Measurements from ENCODE around the gene BRSK2.
"Not testable (repeated sequence)": the region's sequence is repeated elsewhere in the genome, so short reads cannot be mapped to it uniquely, and the experiment has no call there.

Gene BRSK2

DNA sequence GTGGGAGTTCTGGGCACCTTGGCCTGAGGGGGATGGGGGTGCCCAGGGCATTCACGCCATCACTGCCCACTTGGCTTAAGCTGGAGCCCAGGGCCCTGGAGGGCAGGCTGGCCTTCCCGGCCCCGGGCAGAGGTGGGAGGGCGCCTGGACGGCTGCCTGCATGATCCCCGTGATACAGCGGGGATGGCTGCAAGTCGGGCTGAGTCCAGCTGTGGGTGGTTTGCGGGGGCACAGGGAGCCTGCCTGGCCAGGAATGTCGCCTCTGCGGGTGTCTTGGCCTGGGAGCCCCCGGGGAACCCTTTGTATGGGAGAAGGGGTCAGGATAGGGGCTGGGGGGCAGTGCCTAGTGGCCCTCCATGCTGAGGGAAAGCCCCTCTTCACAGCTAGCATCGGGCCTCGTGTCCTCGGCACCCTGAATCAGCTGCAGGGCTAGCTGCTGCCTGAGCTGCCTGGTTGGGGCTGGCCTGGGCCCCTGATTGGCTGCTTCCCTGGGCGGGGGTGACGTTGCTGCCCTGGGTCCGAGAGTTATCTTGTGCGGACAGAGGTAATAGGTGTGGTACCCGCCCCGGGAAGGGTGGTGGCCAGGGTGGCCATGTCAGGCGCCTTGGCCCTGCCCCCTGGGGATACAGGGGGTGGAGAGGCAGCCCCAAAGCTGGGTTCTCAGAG is 8.3 kb downstream of the BRSK2 start:
- no peak for DNase-seq

DNA sequence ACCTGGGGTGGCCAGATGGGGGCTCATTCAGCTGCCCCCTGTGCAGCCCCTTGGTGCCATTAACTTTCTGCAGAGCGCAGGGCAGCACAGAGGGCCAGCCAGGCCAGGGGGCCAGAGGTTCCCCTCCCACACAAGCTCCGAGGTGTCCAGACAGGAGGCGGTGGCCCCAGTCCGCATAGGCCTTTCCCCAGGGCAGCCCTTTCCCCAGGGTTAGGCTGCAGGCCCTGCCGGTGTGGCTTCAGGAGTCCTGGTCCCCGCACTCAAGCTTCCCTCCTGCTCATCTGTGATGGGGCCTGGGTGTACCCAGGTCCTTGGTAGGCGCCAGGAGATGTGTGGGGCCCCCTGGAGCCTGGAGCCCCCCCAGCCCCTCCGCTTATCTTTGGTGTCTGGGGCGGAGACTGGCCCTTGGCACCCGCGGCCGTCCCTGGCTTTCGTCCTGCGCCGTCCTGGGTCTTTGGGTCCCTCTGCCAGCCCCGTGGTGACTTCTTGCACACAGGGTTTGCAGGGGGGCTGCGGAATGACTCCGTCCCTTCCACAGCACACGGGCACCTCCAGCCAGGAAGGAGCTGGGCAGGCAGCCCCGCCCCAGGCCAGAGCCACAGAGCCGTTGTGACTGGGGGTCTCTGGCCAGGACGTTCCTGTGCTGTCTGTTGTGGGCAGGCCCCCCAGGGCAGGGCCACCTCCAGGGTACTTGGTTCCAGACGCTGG is 8.9 kb downstream of the BRSK2 start:
- DNase-seq = no peak

DNA sequence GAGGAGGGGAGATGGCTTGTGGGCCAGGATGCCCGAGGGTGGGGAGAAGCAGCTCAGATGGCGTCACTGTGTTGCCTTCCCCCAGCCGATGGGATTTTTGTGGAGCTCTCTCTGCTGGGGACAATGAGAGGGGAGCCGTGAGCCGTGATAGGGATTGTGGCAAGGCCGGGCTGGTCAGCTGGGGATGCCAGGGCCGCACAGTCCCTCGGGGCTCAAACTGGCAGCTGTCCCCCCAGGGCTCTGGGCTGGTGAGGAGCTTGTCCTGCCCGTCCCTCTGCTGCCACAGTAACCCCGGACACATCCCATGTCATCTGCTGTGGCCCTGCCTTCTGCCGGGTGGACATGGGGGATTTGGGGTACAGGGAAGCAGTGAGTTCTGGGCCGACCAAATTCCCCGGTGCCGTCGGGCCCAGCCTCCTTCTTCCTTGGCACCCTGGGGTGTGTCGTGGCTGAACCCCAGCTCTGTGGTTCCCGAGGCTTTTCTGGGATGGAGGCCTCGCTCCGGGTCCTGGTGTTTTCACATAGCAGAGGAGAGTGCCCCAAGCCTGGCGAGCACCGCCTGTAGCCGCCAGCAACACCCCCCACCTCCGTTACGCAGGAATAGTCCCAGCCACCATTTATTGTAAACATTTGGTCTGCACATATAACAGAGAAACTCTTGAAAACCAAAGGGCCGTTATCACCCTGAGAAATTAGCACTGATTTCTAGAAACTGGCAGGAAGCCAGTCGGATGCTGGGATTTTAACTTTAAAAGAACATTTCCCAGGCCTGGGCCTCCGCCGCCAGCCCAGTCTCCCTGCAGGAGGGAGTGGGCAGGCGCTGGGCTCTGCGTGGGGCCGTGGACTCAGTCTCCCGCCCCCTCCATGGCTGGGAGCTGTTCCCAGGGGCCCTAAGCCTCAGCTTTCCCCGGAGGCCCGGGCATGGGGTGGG is 9.9 kb downstream of the BRSK2 start:
- DNase-seq = no peak

DNA sequence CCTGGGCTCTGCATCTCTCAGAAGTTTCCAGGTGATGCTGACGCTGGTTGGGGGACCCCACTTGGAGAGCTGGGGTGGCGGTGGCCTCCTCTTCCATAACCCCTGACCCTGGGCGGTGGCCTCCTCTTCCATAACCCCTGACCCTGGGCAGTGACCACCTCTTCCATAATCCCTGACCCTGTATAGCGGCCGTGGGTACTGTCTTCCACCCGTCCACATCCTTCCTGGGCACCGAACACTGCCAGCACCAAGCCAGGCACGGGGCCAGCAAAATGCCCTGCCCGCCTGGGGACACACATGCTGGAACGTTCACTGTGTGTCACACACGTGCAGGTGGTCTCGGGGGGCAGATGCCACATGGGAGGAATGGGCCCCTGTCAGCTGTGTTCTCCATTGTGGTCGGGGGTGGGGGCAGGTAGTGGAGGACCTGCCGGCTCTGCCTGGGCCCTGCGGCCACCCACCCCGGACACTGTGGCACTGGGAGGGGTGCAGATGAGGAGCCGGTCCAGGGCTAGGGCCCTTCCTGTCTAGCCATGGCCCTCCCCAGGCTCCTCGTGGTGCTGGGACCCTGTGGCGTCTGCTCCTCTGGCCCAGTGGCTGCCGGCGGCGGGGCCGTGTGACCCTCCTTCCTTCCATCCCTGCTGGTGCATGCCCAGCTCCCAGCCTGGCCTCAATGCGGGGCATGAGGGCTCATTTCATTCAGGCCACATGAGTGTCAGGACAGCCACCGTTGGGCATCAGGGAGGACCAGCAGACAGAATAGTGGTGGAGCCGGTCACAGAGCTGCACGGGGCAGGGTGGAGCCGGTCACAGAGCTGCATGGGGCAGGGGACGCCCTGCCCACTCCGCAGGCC is 10.8 kb downstream of the BRSK2 start:
- no peak for DNase-seq

DNA sequence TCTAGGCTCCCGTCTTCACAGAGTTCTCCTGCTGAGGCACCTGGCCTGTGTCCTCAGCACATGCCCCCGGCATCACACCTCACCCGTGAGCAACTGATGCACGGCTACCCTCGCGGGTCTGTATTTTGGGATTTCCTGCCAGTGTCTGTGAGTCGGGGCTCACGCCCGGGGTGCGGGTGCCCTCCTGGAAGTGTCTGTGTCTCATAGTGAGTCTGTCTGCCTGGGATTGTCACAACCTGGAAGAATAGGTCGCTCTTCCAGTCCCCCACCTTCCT is 11.4 kb downstream of the BRSK2 start:
- DNase-seq = no peak

DNA sequence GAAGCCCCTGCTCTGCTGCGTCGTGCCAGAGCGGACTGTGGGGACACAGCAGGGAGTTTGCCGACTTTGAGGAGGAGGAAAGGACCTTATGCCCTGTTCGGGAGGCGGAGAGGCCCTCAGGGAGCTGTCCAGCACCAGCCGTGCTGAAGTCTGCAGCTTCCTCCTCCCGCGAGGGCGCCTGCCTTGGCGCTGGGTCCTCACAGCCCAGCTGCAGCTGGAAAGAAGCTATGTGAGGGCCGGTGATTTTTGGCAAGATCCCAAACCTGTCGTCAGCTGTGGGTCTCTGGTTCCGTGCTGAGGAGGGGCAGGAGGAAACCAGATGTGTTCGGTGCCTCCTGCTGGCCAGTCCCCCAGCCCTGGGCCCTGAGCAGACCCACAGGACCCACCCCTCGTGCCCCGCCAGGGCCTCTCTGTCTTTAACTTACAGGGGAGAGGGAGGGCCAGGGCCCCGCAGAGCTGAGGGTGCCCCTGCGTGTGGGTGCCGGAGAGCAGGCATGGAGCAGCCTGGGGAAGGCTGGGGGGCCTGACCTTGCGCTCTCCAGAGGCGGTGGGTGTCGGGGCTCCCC is 12.0 kb downstream of the BRSK2 start:
- no peak for DNase-seq

DNA sequence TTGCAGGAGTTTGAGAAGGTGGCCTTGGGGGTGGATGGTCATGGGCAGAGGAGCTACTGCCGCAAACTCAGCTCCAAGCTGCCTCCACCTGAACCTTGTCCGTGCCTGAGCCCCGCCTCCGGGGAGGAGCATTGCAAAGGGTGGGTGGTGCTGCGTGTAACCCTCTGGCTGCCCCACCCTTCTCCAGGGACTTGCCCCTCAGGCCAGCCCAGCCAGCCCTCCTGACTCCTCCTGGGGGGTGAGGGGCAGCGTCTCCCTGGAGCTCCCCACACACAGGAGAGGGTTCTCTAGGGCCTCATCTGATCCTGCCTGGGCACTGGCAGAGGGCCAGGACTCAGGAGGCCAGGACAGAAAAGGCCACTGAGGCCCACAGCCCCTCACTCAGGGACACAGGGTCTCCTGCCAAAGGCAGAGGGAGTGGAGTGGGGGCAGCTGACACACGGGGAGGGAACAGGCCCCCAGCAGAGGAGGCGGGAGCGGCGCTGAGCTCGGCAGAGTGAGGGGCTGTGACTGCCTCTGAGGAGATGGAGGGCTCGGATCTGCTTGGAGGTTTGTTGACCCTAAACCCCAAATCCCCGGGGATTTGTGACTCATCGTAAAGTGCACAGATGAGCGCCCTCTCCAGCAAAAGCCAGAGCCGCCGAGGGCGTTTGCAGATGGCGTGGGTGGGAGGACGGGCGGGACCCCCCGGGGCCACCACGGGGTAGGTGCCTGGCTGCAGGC is 12.8 kb downstream of the BRSK2 start:
- no peak for DNase-seq

DNA sequence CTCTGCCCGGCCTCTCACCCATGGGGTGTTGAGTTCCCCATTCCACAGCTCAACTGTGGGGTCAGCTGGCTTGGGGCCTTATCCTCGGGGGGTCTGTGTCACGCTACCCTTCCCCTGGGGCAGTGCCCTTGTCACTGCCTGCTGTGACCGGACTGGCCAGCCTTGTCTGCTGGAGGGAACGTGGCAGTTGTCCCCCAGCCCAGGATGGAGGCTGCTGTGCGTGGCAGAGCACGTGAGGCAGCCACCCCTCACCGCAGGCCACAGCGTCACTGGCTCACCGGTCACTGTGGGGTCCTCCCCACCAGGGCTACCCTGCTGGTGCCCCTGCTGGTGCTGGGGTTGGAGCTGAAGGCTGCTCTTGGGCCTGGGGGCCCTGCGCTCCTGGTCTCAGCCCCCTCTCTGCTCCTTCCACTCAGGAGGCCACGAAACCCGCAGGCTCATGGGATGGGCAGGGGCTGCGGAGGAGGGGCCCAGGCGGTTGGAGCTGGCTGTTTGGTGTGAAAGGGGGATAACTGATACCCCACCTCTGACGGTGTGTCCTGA is 13.4 kb downstream of the BRSK2 start:
- no peak for DNase-seq

DNA sequence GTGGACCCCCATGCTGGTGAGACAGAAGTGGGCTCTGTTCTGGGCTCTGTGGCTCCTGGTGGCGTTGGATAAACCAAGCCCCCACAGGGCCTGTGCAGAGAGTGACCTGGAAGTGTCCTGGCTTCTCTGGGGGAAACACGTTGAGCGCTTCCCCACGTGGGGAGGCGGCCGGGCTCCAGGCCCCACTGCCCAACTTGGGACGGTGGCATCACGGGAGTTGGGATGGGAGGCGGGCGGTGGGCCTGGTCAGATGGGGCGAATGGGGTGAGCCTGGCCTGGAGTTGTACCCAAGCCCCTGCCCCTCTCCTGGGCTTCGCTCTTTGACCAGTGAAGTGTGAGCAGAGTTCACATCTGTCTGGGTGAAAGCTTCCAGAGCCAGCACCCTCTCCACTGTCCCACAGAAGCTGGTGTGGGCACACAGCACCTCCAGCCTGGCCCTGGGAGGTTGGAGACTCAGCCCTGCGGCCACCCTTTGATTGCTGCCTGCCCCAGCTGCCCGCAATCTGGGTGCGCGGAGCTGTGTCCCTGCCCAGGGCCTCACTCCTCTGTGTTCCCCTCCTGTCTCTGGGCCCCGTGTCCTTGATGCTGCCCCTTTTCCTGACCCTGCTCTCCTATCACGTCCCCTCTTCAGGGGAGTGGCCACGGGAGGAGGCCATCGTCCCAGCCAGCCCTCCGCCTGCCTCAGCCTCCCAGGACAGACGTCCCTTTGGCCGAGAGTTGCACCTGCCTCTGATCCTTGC is 14.2 kb downstream of the BRSK2 start:
- DNase-seq = no peak

DNA sequence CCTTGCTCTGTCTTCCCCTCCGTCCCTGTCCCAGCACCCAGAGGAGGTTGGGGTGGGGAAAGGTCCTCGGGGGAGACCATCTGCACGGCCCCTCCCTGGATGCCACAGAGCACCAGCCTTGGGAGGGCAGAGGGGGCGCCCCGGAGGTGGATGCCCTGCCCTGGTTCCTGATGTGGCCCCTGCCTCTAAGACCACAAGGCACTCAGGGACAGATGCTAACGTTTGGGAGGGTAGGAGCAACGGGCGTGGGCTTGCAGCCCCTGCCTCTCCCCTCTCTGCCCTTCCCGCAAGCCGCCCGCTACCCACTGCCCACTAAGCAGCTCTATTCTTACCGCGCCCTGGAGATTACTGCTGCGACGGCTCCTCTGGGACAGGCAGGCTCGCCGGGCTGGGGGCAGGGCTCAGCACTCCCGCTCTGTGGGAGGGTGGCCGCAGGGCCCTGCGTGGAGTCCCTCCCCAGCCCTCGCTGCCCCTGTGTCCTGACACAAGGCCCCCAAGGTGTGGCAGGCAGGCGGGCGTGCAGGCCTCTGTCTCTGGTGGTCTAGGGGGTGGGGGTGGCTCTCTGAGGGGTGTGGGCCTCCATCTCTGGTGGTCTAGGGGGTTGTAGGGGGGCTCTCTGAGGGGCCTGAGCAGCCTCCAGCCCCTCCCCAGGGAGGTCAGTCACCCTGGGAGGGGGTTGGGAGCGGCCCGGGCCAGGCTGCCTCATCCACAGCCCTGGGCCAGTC is 14.9 kb downstream of the BRSK2 start:
- DNase-seq = no peak

DNA sequence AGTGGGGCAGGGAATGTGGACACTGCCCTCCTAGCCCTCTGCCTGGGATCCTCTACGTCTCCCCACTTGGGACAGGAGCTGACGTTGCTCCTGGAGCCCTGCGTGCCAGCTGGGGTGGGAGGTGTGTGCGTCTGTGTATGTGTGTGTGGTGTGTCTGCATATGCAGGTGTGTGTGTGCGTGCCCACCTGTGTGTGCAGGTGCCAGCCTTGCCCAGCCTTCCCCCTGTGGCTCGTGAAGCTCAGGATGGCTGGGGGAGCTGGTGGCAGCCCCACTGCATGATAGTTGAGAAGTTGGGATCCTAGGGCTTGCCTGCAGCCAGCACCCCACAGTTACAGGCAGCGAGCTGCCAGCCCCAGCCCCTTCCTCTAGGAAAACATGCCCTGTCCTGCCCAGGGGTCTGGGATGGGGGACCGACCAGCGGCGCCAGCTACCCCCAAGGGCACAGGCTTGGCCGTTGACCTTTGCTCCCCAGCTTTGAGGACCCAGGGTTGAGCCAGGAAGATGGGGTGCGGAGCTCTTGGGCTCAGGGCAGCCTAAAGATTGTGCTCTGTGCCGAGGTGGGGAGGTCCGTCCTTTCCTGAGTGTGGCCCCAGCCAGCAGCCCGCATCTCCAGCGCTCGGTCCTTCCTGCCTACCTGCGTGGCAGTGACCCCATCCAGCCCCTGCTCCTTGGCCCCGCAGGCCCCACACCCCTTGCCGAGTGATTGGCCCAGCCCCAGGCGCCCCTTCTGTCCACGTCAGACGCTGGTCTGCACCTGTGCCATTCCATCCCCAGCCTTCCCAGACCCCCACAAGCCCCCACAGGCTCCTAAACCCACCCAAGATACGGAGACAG is 15.7 kb downstream of the BRSK2 start:
- no peak for DNase-seq

DNA sequence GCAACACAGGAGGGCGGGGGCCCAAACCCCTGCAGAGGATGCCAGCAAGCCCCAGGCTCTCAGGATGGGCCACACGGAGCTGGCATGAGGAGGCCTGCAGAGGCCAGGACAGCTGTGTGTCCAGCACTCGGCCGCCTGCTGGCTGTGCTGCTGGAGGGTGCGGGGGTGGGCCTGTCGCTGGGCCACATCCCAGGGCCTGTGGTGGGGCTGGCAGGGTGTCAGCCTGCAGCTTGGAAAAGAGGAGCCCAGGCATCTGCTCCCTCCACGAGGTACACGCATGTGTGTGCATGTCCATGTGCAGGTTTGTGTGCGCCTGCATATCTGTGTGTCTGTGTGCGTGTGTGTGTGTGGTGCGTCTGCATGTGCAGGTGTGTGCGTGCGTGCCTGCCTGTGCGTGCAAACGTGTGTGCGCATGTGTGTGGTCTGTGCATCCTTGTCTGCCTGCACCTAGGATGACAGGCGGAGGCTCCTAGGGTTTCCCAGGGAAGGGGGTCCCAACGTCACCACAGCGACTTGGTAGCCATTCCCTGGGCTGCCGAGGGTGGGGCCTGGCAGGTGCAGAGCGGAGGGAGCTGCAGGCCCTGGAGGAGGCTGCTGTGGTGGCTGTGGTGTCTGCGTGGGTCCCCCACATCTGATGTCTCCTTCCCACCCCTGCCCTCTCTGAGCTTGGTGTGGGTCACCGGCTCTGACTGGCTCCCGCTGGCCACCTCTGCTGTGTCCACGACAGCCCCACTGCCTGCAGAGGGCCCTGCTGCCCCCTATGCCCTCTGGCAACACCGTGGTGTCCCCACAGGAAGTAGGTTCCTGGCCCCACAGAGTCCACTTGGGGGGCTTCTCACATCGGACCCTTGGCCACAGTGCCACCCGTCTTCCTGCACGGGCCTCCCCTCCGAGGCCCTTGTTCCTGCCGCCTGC is 17.1 kb downstream of the BRSK2 start:
- DNase-seq = no peak

DNA sequence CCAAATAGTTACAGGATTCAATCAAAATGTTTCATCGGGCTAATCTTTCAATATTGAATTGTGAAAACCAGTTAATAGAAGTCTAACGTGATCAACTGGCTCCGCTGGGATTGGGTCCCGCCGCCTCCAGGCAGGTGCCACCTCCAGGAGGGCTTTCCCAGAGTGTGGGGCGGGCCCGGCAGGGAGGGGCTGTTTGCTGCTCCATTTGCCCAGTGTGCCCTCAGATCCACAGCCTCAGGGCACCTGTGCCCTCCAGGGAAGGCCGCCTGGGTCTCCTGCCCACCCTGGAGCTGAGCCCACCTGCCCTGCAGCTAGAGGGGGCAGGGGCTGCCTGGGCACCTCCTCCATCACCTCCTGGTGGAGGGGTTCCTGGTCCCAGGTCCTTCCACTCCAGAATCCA is 17.9 kb downstream of the BRSK2 start:
- no peak for DNase-seq

DNA sequence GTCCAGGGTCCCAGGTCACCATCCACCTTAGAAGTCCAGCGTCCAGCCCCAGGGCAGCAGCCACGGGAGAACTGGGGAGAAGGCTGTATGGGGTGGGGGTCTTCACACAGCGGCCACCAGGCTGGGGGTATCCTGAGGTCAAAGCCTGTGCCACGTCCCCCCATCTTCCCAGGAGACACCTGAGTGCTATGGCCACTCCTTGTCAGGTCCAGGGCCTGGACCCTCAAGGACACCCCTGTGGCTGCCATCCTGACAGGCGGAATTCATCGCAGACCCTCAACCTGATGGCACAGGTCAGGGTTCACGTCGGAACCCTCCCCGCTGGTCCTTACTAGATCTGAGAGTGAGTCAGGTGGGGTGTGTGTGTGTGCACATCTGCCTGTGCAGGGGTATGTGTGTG is 18.6 kb downstream of the BRSK2 start:
- DNase-seq = no peak

DNA sequence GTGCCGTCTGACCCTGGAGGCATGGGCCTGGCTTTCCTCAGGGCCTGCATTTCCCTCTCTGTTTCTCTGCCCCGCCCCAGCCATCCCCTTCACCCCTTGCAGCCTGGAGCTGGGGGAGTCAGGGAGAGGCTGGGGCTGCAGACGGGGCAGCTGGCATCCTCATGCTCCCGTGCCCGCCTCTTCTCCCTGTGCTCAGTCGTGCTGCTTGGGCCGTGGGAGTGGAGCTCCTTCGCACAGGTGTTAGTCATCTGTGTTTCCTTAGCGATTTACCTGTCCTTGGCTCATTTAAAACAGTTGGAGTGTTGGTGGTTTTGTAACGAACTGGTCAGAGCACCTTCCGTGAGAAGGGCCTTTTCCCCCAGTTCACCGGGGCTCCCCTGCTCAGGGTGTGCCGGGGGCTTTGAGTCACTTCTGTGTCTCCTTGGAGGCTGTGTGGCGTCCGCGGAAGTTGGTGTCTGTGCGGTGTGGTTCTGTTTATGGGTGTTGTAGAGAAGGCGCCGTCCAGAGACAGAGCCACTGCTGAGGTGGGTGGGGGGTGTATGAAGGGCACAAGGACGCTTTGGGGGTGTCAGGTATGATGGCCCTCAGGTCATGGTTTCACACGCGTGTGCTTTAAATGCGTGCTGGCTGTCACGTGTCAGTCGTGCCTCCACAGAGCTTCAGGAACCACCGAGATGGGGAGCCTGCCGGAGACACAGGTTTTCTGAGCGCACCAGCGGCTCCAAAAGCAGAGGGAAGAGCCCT is 19.5 kb downstream of the BRSK2 start:
- DNase-seq = no peak

DNA sequence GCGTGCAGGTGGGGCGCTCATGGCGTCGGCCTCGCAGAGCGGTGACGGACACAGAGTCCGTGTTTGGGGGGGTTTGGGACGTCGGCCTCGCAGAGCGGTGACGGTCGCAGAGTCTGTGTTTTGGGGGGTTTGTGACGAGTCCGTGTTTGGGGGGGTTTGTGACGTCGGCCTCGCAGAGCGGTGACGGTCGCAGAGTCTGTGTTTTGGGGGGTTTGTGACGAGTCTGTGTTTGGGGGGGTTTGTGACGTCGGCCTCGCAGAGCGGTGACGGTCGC is 20.1 kb downstream of the BRSK2 start:
- not testable (repeated sequence) for DNase-seq
